ENCODE results near the gene RPS16.
"Not testable (repeated sequence)": the region's sequence is repeated elsewhere in the genome, so short reads cannot be mapped to it uniquely, and the experiment has no call there.

DNA sequence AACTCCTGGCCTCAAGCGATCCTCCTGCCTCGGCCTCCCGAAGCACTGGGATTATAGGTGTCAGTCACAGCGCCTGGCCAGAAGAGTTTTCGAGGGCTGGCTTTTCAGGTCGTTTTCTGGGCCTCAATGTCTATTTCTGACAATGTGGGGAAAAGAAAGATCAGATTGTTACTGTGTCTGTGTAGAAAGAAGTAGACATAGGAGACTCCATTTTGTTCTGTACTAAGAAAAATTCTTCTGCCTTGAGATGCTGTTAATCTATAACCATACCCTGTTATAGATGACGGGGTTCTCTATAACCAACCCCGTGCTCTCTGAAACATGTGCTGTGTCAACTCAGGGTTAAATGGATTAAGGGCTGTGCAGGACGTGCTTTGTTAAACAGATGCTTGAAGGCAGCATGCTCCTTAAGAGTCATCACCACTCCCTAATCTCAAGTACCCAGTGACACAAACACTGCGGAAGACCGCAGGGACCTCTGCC lies 43.6 kb upstream of the RPS16 start:
- TF ChIP-seq EP300, CTCF (IDR thresholded peaks at IDR 0.05): not testable (repeated sequence)
